MM.1S (cell line): Measurements from ENCODE around the gene GNA14.

Experiments
- DNase-seq: peaks from one replicate; pipeline ENCODE4 v3.0.0-alpha.2; 2015
- H2AFZ ChIP-seq: fragments of 300-600 bp; sonication (generic); 2 replicates; pipeline ENCODE4 v1.6.0; 2016; ENCODE audit warnings: antibody characterized with exemption, low read length
- H3F3A ChIP-seq: fragments of 300-600 bp; sonication (generic); 2 replicates; pipeline ENCODE4 v1.6.1; 2016; ENCODE audit warnings: mild to moderate bottlenecking, antibody characterized with exemption, low read length, moderate library complexity, mixed read lengths; ENCODE audit not compliant: insufficient read depth
- H3K27ac ChIP-seq: fragments of 300-600 bp; sonication (generic); 2 replicates; pipeline ENCODE4 v1.5.1; 2016; ENCODE audit warnings: mild to moderate bottlenecking, low read length
- H3K27me3 ChIP-seq: fragments of 300-600 bp; sonication (generic); replicated peaks from 2 replicates; pipeline ENCODE4 v1.6.0; 2016; ENCODE audit warnings: low read length; ENCODE audit not compliant: insufficient read depth
- H3K36me3 ChIP-seq: fragments of 300-600 bp; sonication (generic); replicated peaks from 2 replicates; pipeline ENCODE4 v1.6.1; 2016; ENCODE audit warnings: mild to moderate bottlenecking, low read length, mixed read lengths; ENCODE audit not compliant: insufficient read depth
- H3K4me1 ChIP-seq: fragments of 300-600 bp; sonication (generic); 2 replicates; pipeline ENCODE4 v1.6.1; 2016; ENCODE audit warnings: low read length, mixed read lengths
- H3K4me2 ChIP-seq: fragments of 300-600 bp; sonication (generic); 2 replicates; pipeline ENCODE4 v1.6.0; 2016; ENCODE audit warnings: low read depth, low read length
- H3K4me3 ChIP-seq: fragments of 300-600 bp; sonication (generic); 2 replicates; pipeline ENCODE4 v1.5.1; 2016; ENCODE audit warnings: low read length, mixed read lengths
- H3K79me2 ChIP-seq: fragments of 300-600 bp; sonication (generic); 2 replicates; pipeline ENCODE4 v1.6.1; 2016; ENCODE audit warnings: mixed run types, low read length, mixed read lengths
- H3K9ac ChIP-seq: fragments of 300-600 bp; sonication (generic); 2 replicates; pipeline ENCODE4 v1.6.1; 2016; ENCODE audit warnings: low read length, mixed read lengths
- H3K9me2 ChIP-seq: fragments of 300-600 bp; sonication (generic); replicated peaks from 2 replicates; pipeline ENCODE4 v1.6.1; 2016; ENCODE audit warnings: mild to moderate bottlenecking, low read length, mixed read lengths; ENCODE audit not compliant: insufficient read depth
- H3K9me3 ChIP-seq: fragments of 300-600 bp; sonication (generic); replicated peaks from 2 replicates; pipeline ENCODE4 v1.6.1; 2016; ENCODE audit warnings: mild to moderate bottlenecking, low read length, mixed read lengths; ENCODE audit not compliant: insufficient read depth
- H4K20me1 ChIP-seq: fragments of 300-600 bp; sonication (generic); 2 replicates; pipeline ENCODE4 v1.6.1; 2016; ENCODE audit warnings: mild to moderate bottlenecking, low read length, moderate library complexity, mixed read lengths; ENCODE audit not compliant: insufficient read depth
- CTCF ChIP-seq: fragments of 300-600 bp; sonication (generic); IDR thresholded peaks from 2 replicates; pipeline ENCODE4 v1.5.1; 2016; ENCODE audit warnings: antibody characterized with exemption, low read length, mixed read lengths
- EZH2 ChIP-seq: fragments of 300-600 bp; sonication (generic); optimal IDR thresholded peaks from 2 replicates; pipeline ENCODE3; 2017; ENCODE audit warnings: low read depth, mild to moderate bottlenecking, antibody characterized with exemption, low read length, mixed read lengths
- EZH2phosphoT487 ChIP-seq: fragments of 300-600 bp; sonication (generic); IDR thresholded peaks from 2 replicates; pipeline ENCODE4 v1.6.1; 2018; ENCODE audit warnings: antibody characterized with exemption, low read length

Gene GNA14

GRCh38 chr9:77595426-77596095 is 52.6 kb downstream of the GNA14 start:
- no peaks in the 10 kb centered on the region for H3K4me1 ChIP-seq
- no peaks in the 10 kb centered on the region for H3K79me2 ChIP-seq
- H3K27ac ChIP-seq = no peak overlapping the region
- no peaks in the 10 kb centered on the region for H3K9me3 ChIP-seq
- H3K9me2 ChIP-seq = no peaks in the 10 kb centered on the region
- no peaks in the 10 kb centered on the region for H3K36me3 ChIP-seq
- no peak for TF ChIP-seq EZH2phosphoT487
- no peak for TF ChIP-seq CTCF
- TF ChIP-seq EZH2 = no peak
- no peak overlapping the region for H2AFZ ChIP-seq
- H3K4me3 ChIP-seq = no peak overlapping the region
- no peak overlapping the region for H3K9ac ChIP-seq
- H3K27me3 ChIP-seq = no peaks in the 10 kb centered on the region
- no peaks in the 10 kb centered on the region for H4K20me1 ChIP-seq
- DNase-seq = no peak
- no peaks in the 10 kb centered on the region for H3F3A ChIP-seq
- no peak overlapping the region for H3K4me2 ChIP-seq

DNA sequence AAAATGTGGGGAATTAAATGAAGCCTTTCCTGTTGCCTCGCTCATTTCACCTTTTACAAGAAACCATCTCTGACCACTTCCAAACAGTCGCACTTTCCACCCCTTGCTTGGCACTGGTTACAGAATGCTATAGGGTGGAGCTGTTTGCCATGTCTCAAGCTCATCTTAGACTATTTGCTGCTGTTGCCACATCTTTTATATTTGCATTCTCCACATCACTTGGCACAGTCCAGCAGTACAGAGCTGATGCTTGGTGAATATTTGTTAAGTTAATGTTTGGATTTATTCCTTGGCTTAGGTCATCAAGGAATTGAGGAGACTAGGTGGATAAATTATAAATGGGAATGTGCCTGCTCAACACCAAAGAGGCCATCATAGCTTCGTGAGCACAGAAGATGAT is 53.2 kb downstream of the GNA14 start:
- Histone ChIP-seq H3K4me3 (no peak overlapping the region), H3K79me2 (no peaks in the 10 kb centered on the region), H4K20me1 (no peaks in the 10 kb centered on the region), H2AFZ (no peak overlapping the region), H3K9me3 (no peaks in the 10 kb centered on the region), H3F3A (no peaks in the 10 kb centered on the region), H3K9me2 (no peaks in the 10 kb centered on the region), H3K27ac (no peak overlapping the region), H3K9ac (no peak overlapping the region), H3K36me3 (no peaks in the 10 kb centered on the region), H3K4me2 (no peak overlapping the region), H3K27me3 (no peaks in the 10 kb centered on the region), H3K4me1 (no peaks in the 10 kb centered on the region)
- DNase-seq = no peak
- TF ChIP-seq CTCF = no peak
- no peak for TF ChIP-seq EZH2phosphoT487
- TF ChIP-seq EZH2 = no peak

DNA sequence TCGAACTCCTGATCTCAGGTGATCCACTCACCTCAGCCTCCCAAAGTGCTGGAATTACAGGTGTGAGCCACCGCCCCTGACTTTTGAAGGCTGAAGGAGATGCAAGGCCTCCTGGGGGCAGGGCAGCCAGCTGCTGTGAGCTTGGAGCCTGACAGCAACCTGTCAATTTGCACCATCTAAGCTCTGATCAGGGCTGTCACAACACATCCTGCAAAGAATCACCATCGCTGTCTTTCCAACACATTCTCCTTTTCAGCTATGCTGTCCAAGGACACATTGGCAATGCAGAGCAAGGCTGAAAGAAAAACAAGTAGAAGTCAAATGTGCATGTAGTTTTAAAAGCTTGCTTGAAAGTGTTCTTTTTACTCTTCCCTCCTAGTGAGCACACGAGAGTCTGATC is 54.6 kb downstream of the GNA14 start:
- no peak for TF ChIP-seq EZH2
- H3K27me3 ChIP-seq = no peaks in the 10 kb centered on the region
- H4K20me1 ChIP-seq = no peaks in the 10 kb centered on the region
- no peak for DNase-seq
- H3K4me3 ChIP-seq = no peak overlapping the region
- no peaks in the 10 kb centered on the region for H3K36me3 ChIP-seq
- no peaks in the 10 kb centered on the region for H3F3A ChIP-seq
- no peaks in the 10 kb centered on the region for H3K79me2 ChIP-seq
- no peak overlapping the region for H3K27ac ChIP-seq
- no peaks in the 10 kb centered on the region for H3K4me1 ChIP-seq
- no peak overlapping the region for H3K9ac ChIP-seq
- H2AFZ ChIP-seq = no peak overlapping the region
- no peaks in the 10 kb centered on the region for H3K9me3 ChIP-seq
- H3K9me2 ChIP-seq = no peaks in the 10 kb centered on the region
- H3K4me2 ChIP-seq = no peak overlapping the region

DNA sequence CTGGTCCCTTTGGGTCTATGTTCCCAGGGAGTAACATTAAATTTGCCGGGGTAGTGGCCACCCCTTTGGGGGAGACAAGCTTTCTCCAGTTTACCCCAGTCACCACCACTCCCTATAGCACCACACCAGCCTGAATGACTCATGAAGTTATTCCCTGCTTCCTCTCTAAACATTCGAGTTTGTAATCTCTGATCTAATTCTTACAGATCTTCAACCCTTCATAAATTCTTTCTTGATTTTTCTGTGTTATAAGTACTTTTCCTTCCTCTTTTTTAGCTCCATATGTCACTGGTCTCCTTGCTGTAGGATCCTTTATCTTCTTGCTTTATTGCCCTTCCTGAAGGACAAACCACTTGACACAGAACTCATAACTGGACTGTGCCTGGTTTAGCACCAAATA is 55.6 kb downstream of the GNA14 start:
- H3K27ac ChIP-seq = no peak overlapping the region
- H3K9me3 ChIP-seq = no peaks in the 10 kb centered on the region
- no peaks in the 10 kb centered on the region for H3K36me3 ChIP-seq
- H2AFZ ChIP-seq = no peak overlapping the region
- no peak overlapping the region for H3K9ac ChIP-seq
- DNase-seq = no peak
- no peaks in the 10 kb centered on the region for H3K27me3 ChIP-seq
- no peak overlapping the region for H3K4me3 ChIP-seq
- H3K9me2 ChIP-seq = no peaks in the 10 kb centered on the region
- no peaks in the 10 kb centered on the region for H4K20me1 ChIP-seq
- H3F3A ChIP-seq = no peaks in the 10 kb centered on the region
- H3K4me1 ChIP-seq = no peaks in the 10 kb centered on the region
- TF ChIP-seq EZH2phosphoT487 (no peak), EZH2 (no peak), CTCF (no peak)
- H3K4me2 ChIP-seq = no peak overlapping the region
- no peaks in the 10 kb centered on the region for H3K79me2 ChIP-seq
